ENCODE data around the gene SIRPG.

Gene SIRPG

GRCh38 chr20:1600736-1601135 lies 56.8 kb downstream of the SIRPG start:
- no peak for DNase-seq

GRCh38 chr20:1595333-1595732 lies 62.2 kb downstream of the SIRPG start:
- no peak for DNase-seq

GRCh38 chr20:1588533-1589460 lies 68.8 kb downstream of the SIRPG start:
- peak in 3 of 58 donors; percentile 3 to 49 (median 10) for DNase-seq

DNA sequence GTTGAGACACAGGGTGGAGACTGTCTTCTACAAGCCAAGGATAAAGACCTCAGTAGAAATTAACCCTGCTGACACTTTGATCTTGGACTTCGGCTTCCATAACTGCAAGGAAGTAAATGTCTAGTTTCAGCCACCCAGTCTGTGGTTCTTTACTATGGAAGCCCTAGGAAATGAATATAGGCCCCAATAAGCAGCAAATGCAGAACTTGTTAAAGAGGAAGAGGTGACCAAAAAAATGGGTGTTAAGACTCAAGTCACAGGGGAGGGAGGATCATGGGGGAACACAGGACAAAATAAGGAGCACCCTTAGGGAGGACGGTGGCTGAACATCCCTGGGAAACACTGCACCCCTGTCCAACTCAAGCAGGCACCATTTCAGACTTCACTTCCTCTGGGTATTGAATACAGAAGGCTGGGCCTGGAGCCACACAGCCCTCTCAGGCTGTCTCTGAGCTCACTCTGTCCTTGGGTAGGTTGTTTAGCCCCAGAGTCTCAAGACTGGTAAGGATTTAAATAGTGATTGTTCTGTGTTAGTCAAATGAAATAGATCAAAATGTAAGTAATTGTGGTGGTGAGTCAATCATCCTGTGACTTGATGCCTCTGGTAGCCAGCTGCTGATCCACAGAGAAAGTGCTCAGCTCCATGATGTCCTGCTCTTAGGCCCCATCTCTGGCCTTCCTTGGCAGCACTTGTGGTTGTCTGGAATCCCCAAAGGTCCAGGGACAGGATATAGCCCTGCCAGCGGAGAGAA lies 69.6 kb downstream of the SIRPG start:
- no peak for DNase-seq

DNA sequence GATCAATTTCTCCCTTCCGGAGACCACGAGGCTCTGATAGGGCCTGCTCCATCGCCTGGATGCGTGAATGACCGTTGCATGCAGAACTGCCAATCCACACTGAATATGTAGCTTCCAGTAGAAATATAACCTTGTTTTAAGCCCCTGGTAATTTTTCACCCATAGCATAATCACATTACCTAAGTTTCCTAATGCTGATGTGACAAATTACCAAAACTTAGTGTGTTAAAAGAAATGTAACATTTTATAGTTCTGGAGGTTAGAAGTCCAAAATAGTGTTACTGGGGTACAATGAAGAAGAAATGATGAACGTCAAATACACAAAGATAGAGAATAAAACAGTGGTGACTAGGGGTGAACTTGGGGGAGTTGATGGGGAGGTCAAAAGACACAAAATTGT lies 78.1 kb downstream of the SIRPG start:
- no peak for DNase-seq

Measured in anterior cingulate cortex (tissue), 58 donors.